ENCODE data around the gene AMOTL1. TPM values are rescaled to one million over a fixed set of nuclear protein-coding genes. Genes with fewer than 3 reads are reported as not detected.

AMOTL1 gene
- total RNA-seq, 4 donors from 2014 or later = 21.8 to 46.7 (median 32.9) TPM

DNA sequence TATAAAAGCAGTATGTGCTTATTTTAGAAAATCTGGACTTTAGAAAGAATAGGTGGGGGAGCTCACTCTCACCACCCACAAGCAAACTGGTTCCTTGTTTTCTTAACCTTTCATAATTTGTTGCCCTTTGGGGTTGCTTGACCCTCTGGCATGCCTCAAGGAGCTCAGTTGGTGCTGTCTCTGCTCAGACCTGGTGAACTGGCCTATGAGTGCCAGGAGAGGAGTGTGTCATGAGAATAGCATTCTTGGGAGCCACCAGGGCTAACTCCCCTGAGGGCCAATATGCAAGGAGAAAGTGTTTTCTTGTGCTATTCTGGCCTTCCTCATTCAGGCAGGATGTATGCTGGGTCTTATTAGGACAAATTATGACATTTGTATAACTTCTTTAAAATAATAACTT lies 21.0 kb upstream of the AMOTL1 start:
- TF ChIP-seq, protein P1, sequence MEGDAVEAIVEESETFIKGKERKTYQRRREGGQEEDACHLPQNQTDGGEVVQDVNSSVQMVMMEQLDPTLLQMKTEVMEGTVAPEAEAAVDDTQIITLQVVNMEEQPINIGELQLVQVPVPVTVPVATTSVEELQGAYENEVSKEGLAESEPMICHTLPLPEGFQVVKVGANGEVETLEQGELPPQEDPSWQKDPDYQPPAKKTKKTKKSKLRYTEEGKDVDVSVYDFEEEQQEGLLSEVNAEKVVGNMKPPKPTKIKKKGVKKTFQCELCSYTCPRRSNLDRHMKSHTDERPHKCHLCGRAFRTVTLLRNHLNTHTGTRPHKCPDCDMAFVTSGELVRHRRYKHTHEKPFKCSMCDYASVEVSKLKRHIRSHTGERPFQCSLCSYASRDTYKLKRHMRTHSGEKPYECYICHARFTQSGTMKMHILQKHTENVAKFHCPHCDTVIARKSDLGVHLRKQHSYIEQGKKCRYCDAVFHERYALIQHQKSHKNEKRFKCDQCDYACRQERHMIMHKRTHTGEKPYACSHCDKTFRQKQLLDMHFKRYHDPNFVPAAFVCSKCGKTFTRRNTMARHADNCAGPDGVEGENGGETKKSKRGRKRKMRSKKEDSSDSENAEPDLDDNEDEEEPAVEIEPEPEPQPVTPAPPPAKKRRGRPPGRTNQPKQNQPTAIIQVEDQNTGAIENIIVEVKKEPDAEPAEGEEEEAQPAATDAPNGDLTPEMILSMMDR (IDR thresholded peaks at IDR 0.05; ENCODE audit: low read depth) = no peak

DNA sequence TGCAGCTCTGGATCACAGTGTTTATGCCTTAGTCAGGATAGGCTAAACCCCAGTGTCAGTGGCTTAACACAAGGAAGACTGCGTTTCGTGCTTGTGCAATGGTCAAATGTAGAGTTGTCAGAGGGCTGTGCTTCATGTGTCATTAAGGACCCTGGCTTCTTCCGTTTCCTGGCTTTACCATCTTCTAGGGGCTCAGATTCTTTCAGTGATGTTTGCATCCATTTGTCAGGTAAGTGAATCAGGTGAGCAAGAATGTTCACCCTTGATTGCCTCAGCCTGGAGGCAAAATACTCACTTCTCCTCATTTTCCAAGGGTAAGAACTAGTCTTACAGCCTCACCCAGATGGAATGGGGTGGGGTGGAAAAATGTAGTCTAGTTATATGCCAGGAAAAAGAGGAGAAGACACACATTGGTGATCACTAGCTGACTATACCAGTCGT lies 20.5 kb upstream of the AMOTL1 start:
- TF ChIP-seq, protein P1 (IDR thresholded peaks at IDR 0.05; ENCODE audit: low read depth) = no peak

DNA sequence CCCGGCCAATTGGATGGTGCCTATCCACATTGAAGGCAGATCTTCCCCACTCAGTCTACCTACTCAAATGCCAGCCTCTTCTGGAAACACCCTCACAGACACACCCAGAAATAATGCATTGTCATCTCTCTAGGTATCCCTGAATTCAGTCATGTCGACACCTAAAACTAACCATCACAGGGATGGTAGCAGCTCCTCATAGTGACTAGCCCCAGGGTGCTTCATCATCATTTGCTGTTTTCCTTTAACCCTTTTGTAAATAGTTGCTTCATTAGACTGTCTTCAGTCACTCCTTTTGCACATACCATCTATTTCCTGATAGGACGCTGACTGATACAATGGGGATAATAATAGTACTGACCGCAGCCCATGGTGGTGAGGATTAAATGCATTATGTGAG lies 18.8 kb upstream of the AMOTL1 start:
- TF ChIP-seq, protein P1 (IDR thresholded peaks at IDR 0.05; ENCODE audit: low read depth) = no peak

DNA sequence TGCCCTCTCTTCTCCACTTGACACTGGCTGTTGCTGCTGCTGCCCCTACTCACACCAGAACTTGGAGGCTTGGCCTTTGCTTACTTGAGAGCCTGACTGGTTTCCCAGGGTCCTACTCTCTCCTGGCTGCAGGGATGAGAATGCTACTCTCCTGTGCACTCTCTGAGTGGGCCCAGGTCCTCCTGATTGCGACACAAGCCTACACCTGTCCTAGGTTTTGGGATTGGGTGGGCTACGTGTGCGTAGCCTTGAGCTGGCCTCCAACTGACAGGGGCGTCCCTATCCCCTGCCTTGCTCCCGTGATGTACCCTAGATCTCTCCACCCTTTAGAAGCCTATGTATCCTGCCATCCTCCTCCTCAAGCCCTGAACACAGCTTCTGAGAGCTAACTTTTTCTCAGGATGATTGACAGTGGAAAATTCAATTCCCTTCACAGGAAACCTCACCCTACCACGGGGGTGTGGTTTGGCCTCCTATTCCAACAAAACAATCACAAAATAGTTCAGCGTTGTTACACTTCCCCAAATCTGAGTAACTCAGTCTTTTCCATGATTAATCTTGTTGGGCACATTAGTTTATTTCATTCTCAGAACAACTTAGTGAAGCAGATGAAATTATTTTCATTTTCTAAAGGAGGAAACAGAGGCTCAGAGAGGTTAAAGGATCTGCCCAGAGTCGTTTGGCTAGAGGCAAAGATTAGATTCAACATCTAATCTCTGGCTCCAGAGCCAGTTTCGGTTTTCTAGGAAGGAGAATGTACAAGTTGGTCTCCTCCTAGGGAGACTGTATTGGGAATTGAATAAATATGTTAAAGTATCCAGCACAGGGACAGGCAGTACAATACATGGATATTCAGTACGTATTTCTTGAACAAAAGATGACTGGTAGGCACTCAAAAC lies 17.6 kb upstream of the AMOTL1 start:
- TF ChIP-seq, protein P1 (IDR thresholded peaks at IDR 0.05; ENCODE audit: low read depth) = no peak

DNA sequence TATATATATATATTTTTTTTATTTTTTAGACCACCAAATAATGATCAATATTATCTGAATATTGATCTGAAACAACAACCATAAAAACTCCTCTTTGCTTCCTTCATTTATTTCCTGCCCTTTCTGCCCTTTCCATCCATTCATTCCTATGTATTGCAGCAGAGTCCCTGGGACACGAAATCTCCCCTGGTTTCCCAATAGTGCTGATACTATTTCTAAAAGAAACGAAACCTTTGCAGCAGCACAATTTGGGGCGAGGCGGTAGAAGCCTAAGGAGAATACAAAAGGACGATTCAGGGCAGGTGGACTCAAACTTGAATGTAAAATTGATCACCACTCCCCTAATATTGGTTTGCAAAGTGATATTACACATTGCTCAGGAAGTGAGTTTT lies 16.9 kb upstream of the AMOTL1 start:
- TF ChIP-seq, protein P1 (IDR thresholded peaks at IDR 0.05; ENCODE audit: low read depth) = no peak

DNA sequence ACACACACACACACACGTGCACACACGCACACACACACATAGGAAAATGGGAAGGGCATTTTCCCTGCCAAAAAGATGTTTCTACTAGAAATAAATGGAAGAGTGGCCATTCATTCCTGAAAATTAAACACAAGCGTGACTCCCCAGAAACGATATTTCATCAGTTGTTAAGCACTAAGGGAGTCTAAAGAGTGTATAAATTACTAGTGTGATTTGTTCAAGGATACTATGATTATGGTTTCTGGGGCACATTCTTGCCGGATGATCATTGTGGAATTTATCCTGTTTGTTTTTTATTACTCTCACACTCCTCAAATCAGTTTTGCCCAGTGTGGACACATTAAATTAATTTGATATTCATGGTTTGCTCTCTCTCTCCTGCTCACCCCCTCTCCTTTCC lies 16.4 kb upstream of the AMOTL1 start:
- TF ChIP-seq, protein P1 (IDR thresholded peaks at IDR 0.05; ENCODE audit: low read depth) = no peak

DNA sequence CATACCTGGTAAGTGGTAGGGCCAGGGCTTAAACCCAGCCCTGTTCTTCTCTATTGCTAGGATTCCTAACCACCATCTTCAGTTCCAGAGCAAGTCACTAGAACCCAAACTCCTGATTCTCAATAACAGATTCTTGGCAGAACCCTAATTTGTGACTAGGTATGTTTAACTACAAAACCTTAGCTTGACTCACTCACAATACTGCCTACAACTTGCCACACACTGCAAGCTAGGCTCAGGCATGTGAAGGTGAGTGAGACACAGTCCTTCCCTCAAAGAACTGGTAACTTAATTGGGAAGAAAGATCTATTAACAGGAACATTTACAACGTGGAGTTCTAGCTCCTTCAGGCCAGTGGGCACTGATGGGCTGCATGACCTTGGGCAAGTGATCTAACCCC lies 14.5 kb upstream of the AMOTL1 start:
- TF ChIP-seq, protein P1 (IDR thresholded peaks at IDR 0.05; ENCODE audit: low read depth) = no peak

Measured in subcutaneous adipose tissue (tissue), 4 donors.